K562 (cell line): ENCODE results near the gene DENND5B. TPM values are rescaled to one million over a fixed set of nuclear protein-coding genes. Genes with fewer than 3 reads are reported as not detected.

ENCODE experiments used
- ATAC-seq: fragments of 200-7000 bp; cut with Tn5 transposase; 3 replicates; pipeline ENCODE4 v1.9.1; 2020; ENCODE audit warnings: moderate library complexity
- BruUV-seq: library from RNA; stranded (reverse); fragments of 400-500 nt; replicated peaks from 2 replicates; lab custom pipeline; 2021; lab: Mats Ljungman, UMichigan
- CTCF ChIA-PET: fragments of 300-600 bp; formaldehyde crosslinking; extraction: SDS; loops from one replicate; lab custom pipeline; 2021; ENCODE audit warnings: low intra/inter-chr PET ratio; lab: Yijun Ruan, JAX
- POLR2A ChIA-PET: fragments of 300-600, 350-650 bp; sonication (Branson Sonifier 250); formaldehyde crosslinking; extraction: SDS; loops from one replicate; lab custom pipeline; 2021; ENCODE audit warnings: antibody characterized with exemption, inconsistent platforms; lab: Yijun Ruan, JAX
- DNase-seq, 4 experiments: peaks; one replicate each; pipeline versions ENCODE4 v3.0.0 to v3.0.0-alpha.2; 2011 to 2018; ENCODE audit warnings: low spot score in 3 of 4, mixed read lengths in 3 of 4; ENCODE audit errors: extremely low read depth in 1 of 4
- FAIRE-seq: peaks from 2 replicates; lab custom pipeline; 2011; peaks lifted over from hg19 to GRCh38; lab: Jason Lieb, UNC
- H2AFZ ChIP-seq: 2 replicates; pipeline ENCODE4 v1.6.0; 2011; ENCODE audit warnings: low read depth, low read length, control low read depth, inconsistent platforms
- H3K27ac ChIP-seq: fragments of 200-600 bp; 3 replicates; pipeline ENCODE4 v1.8.0; 2011; ENCODE audit warnings: low read depth, mild to moderate bottlenecking, control low read depth, inconsistent platforms, low read length, moderate library complexity, mixed read lengths; ENCODE audit errors: extremely low read depth
- H3K27me3 ChIP-seq, 2 experiments: fragments of 300-600 bp in 1 of 2; 2 replicates in 1 of 2; 3 replicates in 1 of 2; pipeline versions ENCODE4 v1.6.0 to v1.8.0; 2011; ENCODE audit warnings: inconsistent platforms in 2 of 2, low read length in 2 of 2, mild to moderate bottlenecking in 1 of 2, mixed read lengths in 1 of 2, moderate library complexity in 1 of 2; ENCODE audit not compliant: control insufficient read depth in 2 of 2, insufficient read depth in 2 of 2
- H3K36me3 ChIP-seq: fragments of 300-600 bp; 3 replicates; pipeline ENCODE4 v1.8.0; 2011; ENCODE audit warnings: mild to moderate bottlenecking, low read length, inconsistent platforms; ENCODE audit not compliant: control insufficient read depth, insufficient read depth
- H3K4me1 ChIP-seq, 2 experiments: fragments of 200-600 bp in 1 of 2; replicated peaks in 1 of 2; 2 replicates in 1 of 2; 3 replicates in 1 of 2; pipeline versions ENCODE4 v1.5.1 to v1.8.0; 2011; ENCODE audit warnings: inconsistent platforms in 2 of 2, low read length in 2 of 2, mild to moderate bottlenecking in 1 of 2, mixed read lengths in 1 of 2, moderate library complexity in 1 of 2; ENCODE audit not compliant: control insufficient read depth in 2 of 2, insufficient read depth in 2 of 2
- H3K4me2 ChIP-seq: 2 replicates; pipeline ENCODE4 v1.6.1; 2011; ENCODE audit warnings: low read length, control low read depth, inconsistent platforms, mixed read lengths; ENCODE audit not compliant: insufficient read depth
- H3K4me3 ChIP-seq: fragments of 200-600 bp; sonication (generic), shearing (Covaris generic); 2 replicates; pipeline ENCODE4 v1.5.1; 2016; ENCODE audit warnings: control low read depth, inconsistent platforms
- H3K79me2 ChIP-seq: fragments of 200-600 bp; 3 replicates; pipeline ENCODE4 v1.8.0; 2011; ENCODE audit warnings: low read length, inconsistent platforms; ENCODE audit not compliant: control insufficient read depth, insufficient read depth
- H3K9ac ChIP-seq, 2 experiments: 2 replicates each; pipeline versions ENCODE4 v1.6.0 to v1.6.1; 2011; ENCODE audit warnings: low read depth in 2 of 2, low read length in 2 of 2, control low read depth in 1 of 2, inconsistent platforms in 1 of 2, mild to moderate bottlenecking in 1 of 2, mixed read lengths in 1 of 2; ENCODE audit not compliant: insufficient read depth in 1 of 2
- H3K9me1 ChIP-seq: one replicate; pipeline ENCODE4 v1.6.0; 2011; ENCODE audit warnings: inconsistent platforms, mild to moderate bottlenecking, low read length, moderate library complexity; ENCODE audit not compliant: control insufficient read depth, insufficient read depth
- H3K9me3 ChIP-seq: replicated peaks from 2 replicates; pipeline ENCODE4 v1.5.1; 2011; ENCODE audit warnings: low read depth, low read length, inconsistent platforms; ENCODE audit not compliant: control insufficient read depth, insufficient read depth
- H4K20me1 ChIP-seq: replicated peaks from 2 replicates; pipeline ENCODE4 v1.6.1; 2011; ENCODE audit warnings: low read length, inconsistent platforms, mixed read lengths; ENCODE audit not compliant: control insufficient read depth, insufficient read depth
- E2F3 ChIP-seq: fragments of 250-450 bp; sonication (Bioruptor Pico); IDR thresholded peaks from 2 replicates; pipeline ENCODE4 v1.4.0; 2020; ENCODE audit warnings: mild to moderate bottlenecking
- POLR2AphosphoS5 ChIP-seq: IDR thresholded peaks from 2 replicates; pipeline ENCODE4 v1.6.1; 2011; ENCODE audit warnings: mild to moderate bottlenecking, low read depth, low read length, moderate library complexity; ENCODE audit not compliant: control insufficient read depth, insufficient read depth
- ZKSCAN8 ChIP-seq: fragments of 200-800 bp; sonication (Bioruptor generic); IDR thresholded peaks from 2 replicates; pipeline ENCODE4 v1.6.1; 2016; ENCODE audit warnings: missing genetic modification characterization, missing compliant biosample characterization
- ZNF184 ChIP-seq: sonication (generic); formaldehyde crosslinking; IDR thresholded peaks from 2 replicates; pipeline ENCODE4 v1.5.0; 2020; ENCODE audit warnings: missing genetic modification reagents
- ZNF717 ChIP-seq: fragments of 250-450 bp; sonication (Bioruptor Pico); IDR thresholded peaks from 2 replicates; pipeline ENCODE4 v1.5.0; 2021
- WGBS: fragments of 100-300 bp; shearing (Covaris generic); methylation state at CpG from one replicate; pipeline ENCODE4 v1.1.6; 2016; ENCODE audit warnings: low coverage, mixed read lengths; ENCODE audit not compliant: insufficient coverage; ENCODE audit errors: missing lambda C conversion rate; 5-methylcytosine and 5-hydroxymethylcytosine counted together
- in situ Hi-C: fragments of 300-500 bp; cut with MboI; formaldehyde crosslinking; loops from 4 replicates; pipeline ENCODE4 v1.15.0; 2018; ENCODE audit warnings: inconsistent platforms, mixed read lengths
- intact Hi-C: fragments of 100-400 bp; cut with micrococcal nuclease; formaldehyde crosslinking; loops from 2 replicates; pipeline ENCODE4 v1.14.2; 2022
- polyA plus RNA-seq, 8 experiments: library from polyadenylated mRNA; depleted of rRNA in 4 of 8; stranded (reverse) in 5 of 8; unstranded in 3 of 8; fragments of >200 nt; fragmentation: Nextera tagmentation in 2 of 8; fragmentation: Illumina TruSeq in 1 of 8; extraction: Ambion mirVana in 2 of 8; extraction: Trizol in 1 of 8; gene quantifications; 2 replicates each; pipeline versions ENCODE4 v1.2.1 to v1.2.3, GENCODE V29; 2011 to 2014; ENCODE audit warnings: inconsistent platforms in 1 of 8, missing spikeins in 1 of 8
- total RNA-seq, 7 experiments: library from RNA; depleted of rRNA in 6 of 7; stranded (reverse); fragments of >200 nt in 6 of 7; fragmentation: Illumina TruSeq in 2 of 7; extraction: Trizol in 2 of 7; gene quantifications; 2 replicates each; pipeline versions ENCODE4 v1.2.1 to v1.2.3, GENCODE V29; 2011 to 2021; ENCODE audit warnings: low replicate concordance in 1 of 7

The DENND5B gene
- total and polyA plus RNA-seq, 9 of the 15 experiments (the other 6 are each of a cell fraction or from before 2014, with no cell fraction given): 0.99 to 6.0 (median 3.6) TPM

DNA sequence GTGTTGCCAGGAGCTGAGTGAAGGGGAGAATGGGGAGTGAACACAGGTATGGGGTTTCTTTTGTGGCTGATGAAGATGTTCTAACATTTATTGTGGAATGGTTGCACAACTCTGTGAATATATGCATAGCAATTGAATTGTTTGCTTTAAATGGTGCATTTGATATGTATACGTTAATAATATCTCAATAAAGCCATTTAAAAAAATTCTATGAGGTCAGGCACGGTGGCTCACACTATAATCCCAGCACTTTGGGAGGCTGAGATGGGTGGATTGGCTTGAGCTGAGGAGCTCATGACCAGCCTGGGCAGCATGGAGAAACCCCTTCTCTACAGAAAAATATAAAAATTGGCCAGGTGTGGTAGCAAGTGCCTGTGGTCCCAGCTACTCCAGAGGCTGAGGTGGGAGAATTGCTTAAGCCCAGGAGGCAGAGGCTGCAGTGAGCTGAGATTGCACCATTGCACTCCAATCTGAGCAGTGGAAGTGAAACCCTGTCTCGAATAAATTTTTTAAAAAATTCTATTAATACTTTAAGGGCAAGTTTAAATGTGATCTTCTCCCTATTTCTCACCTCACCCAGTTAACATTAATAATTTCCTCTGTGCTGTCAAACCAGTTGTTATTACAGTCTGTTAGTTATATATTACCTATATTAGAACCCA is 65.3 kb downstream of the DENND5B start:
- Histone ChIP-seq H3K9me1 (no peaks in the 10 kb centered on the region), H3K36me3 (no peaks in the 10 kb centered on the region), H3K9me3 (no peaks in the 10 kb centered on the region), H2AFZ (no peak overlapping the region), H3K4me3 (no peak overlapping the region), H3K4me2 (no peak overlapping the region), H3K27me3 (peaks cover 7 to 19% of the 10 kb centered on the region in 2 experiments; a peak in 4 of 5 replicates), H4K20me1 (no peaks in the 10 kb centered on the region), H3K4me1 (no peaks in the 10 kb centered on the region), H3K79me2 (no peaks in the 10 kb centered on the region), H3K27ac (no peak overlapping the region), H3K9ac (no peak overlapping the region)
- no peak for DNase-seq
- TF ChIP-seq POLR2AphosphoS5: no peak
- TF ChIP-seq ZNF717 (CRISPR knock-in tag): no peak
- no peak for TF ChIP-seq ZKSCAN8
- TF ChIP-seq ZNF184 (CRISPR knock-in tag): no peak
- no peak for TF ChIP-seq E2F3 (CRISPR knock-in tag)
- intact Hi-C loops: no loop called here
- ATAC-seq: no peak
- 6% methylated on average over 3 of the region's 3 CpGs for WGBS
- ChIA-PET POLR2A (interaction anchor here (1.5 kb wide), 1 partner anchor 15 kb away, joined by 5 read pairs; no protein-coding TSS in a partner anchor), CTCF (no interaction called here)
- in situ Hi-C loops: no loop called here
- no TSS peak for BruUV-seq
- FAIRE-seq: no peak
